ENCODE results near the gene PHKB. TPM values are rescaled to one million over a fixed set of nuclear protein-coding genes. Genes with fewer than 3 reads are reported as not detected.

PHKB gene
- total and polyA plus RNA-seq, 2 donors (not counting 3 experiments of a cell fraction or from before 2014, with no cell fraction given): 30.1 to 61.0 TPM

DNA sequence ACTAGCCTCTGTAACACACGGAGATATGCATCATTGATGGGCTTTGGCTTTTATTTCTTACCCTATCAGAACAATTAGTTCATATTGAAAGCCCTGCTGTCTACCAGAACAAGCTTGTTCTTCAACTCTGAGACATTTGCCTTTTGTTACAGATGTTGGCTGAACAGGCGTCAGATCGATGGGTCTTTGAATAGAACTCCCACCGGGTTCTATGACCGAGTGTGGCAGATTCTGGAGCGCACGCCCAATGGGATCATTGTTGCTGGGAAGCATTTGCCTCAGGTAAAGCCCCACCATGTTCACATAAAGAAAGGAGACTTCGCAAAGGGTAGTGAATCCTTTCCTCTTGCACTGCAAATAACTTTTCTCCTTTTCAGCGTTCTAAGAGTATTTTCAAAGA lies 232.1 kb downstream of the PHKB start:
- H3K79me2 ChIP-seq (ENCODE audit: control insufficient read depth, insufficient read depth, low read length): no peaks in the 10 kb centered on the region
- FAIRE-seq (no peak), DNase-seq (ENCODE audit: low read depth, low spot score) (no peak)
- H3K27ac ChIP-seq (ENCODE audit: insufficient read depth, low read depth, low read length): no peak overlapping the region
- intact Hi-C loops (cut with micrococcal nuclease): loop anchor here (5.0 to 10.0 kb wide), 2 partner anchors 171 to 228 kb away; partner anchors contain the start of genes ITFG1 and PHKB
- BruUV-seq (replicated peaks): no TSS peak
- no peaks in the 10 kb centered on the region for H3K9me1 ChIP-seq (replicated peaks; ENCODE audit: control insufficient read depth, extremely low read depth, insufficient read depth, low read length)
- CTCF ChIA-PET: interaction anchor here (1.2 to 1.5 kb wide), 2 partner anchors 15 to 49 kb away, joined by 4 read pairs; no protein-coding TSS in a partner anchor
- no peaks in the 10 kb centered on the region for H4K20me1 ChIP-seq (replicated peaks; ENCODE audit: control insufficient read depth, extremely low read depth, insufficient read depth, low read length)
- no peak overlapping the region for H3K9ac ChIP-seq (replicated peaks; ENCODE audit: extremely low read depth, insufficient read depth, low read length)
- no peak overlapping the region for H3K4me2 ChIP-seq (ENCODE audit: insufficient read depth, low read length)
- H3K9me3 ChIP-seq (replicated peaks; ENCODE audit: control insufficient read depth, insufficient read depth, low read length): no peaks in the 10 kb centered on the region
- H2AFZ ChIP-seq (ENCODE audit: low read depth, low read length): no peak overlapping the region
- peaks cover 26% of the 10 kb centered on the region for H3K4me1 ChIP-seq (ENCODE audit: control insufficient read depth, extremely low read depth, insufficient read depth, low read length)
- dilution Hi-C loops (cut with MboI; ENCODE audit: extremely low pct_ligation_motif_present, low sequenced_read_pairs): no loop called here
- TF ChIP-seq, protein P1, sequence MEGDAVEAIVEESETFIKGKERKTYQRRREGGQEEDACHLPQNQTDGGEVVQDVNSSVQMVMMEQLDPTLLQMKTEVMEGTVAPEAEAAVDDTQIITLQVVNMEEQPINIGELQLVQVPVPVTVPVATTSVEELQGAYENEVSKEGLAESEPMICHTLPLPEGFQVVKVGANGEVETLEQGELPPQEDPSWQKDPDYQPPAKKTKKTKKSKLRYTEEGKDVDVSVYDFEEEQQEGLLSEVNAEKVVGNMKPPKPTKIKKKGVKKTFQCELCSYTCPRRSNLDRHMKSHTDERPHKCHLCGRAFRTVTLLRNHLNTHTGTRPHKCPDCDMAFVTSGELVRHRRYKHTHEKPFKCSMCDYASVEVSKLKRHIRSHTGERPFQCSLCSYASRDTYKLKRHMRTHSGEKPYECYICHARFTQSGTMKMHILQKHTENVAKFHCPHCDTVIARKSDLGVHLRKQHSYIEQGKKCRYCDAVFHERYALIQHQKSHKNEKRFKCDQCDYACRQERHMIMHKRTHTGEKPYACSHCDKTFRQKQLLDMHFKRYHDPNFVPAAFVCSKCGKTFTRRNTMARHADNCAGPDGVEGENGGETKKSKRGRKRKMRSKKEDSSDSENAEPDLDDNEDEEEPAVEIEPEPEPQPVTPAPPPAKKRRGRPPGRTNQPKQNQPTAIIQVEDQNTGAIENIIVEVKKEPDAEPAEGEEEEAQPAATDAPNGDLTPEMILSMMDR (IDR thresholded peaks at IDR 0.05; ENCODE audit: extremely low read depth in 1 of 2, insufficient read depth in 1 of 2, low read depth in 1 of 2, low read length in 2 of 2): no peak
- TF ChIP-seq GATA2 (IDR thresholded peaks at IDR 0.05; ENCODE audit: insufficient read depth, insufficient read length, low read depth, low read length) (no peak), JUN (IDR thresholded peaks at IDR 0.05; ENCODE audit: borderline replicate concordance, insufficient read depth, insufficient read length, low read depth) (no peak), POLR2A (IDR thresholded peaks at IDR 0.05; ENCODE audit: low read depth, low read length) (no peak), MYC (IDR thresholded peaks at IDR 0.05; ENCODE audit: low read depth, low read length) (no peak), FOS (IDR thresholded peaks at IDR 0.05; ENCODE audit: borderline replicate concordance, insufficient read depth, low read length) (no peak), EZH2 (IDR thresholded peaks at IDR 0.05; ENCODE audit: borderline replicate concordance, low read depth, low read length, severe bottlenecking) (no peak), POLR2AphosphoS5 (IDR thresholded peaks at IDR 0.05; ENCODE audit: insufficient read depth, low read depth, low read length) (no peak)
- TF ChIP-seq, protein P2, sequence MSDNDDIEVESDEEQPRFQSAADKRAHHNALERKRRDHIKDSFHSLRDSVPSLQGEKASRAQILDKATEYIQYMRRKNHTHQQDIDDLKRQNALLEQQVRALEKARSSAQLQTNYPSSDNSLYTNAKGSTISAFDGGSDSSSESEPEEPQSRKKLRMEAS (IDR thresholded peaks at IDR 0.05; ENCODE audit: insufficient read depth, insufficient read length): no peak
- H3K36me3 ChIP-seq (ENCODE audit: control insufficient read depth in 2 of 2, extremely low read depth in 1 of 2, insufficient read depth in 2 of 2, low read length in 2 of 2): peaks cover 0 to 4% of the 10 kb centered on the region in 2 experiments
- POLR2A ChIA-PET: interaction anchor here (0.8 kb wide), 1 partner anchor 11 kb away, joined by 4 read pairs; no protein-coding TSS in a partner anchor
- H3K27me3 ChIP-seq (ENCODE audit: control insufficient read depth in 2 of 2, insufficient read depth in 2 of 2, low read length in 2 of 2): no peaks in the 10 kb centered on the region
- H3K4me3 ChIP-seq (replicated peaks in 1 of 3; ENCODE audit: insufficient read depth in 1 of 3, low read depth in 1 of 3, low read length in 3 of 3): no peak overlapping the region

Data from endothelial cell of umbilical vein (primary cell).